Immature natural killer cell (primary cell): ENCODE results near the gene PRICKLE4. TPM values are rescaled to one million over a fixed set of nuclear protein-coding genes. Genes with fewer than 3 reads are reported as not detected.

Source experiments
- DNase-seq, 3 donors: peaks; one replicate each; pipeline ENCODE4 v3.0.0; 2022; ENCODE audit warnings: mixed read lengths in 1 of 3
- H3K27ac Mint-ChIP-seq, 6 donors: one replicate each; pipeline ENCODE4 v1.8.0; 2020; ENCODE audit warnings: mixed read lengths in 6 of 6, mild to moderate bottlenecking in 5 of 6, inconsistent platforms in 4 of 6, moderate library complexity in 3 of 6
- H3K27me3 Mint-ChIP-seq, 3 donors: one replicate each; pipeline ENCODE4 v1.8.0; 2020 to 2021; ENCODE audit warnings: low read depth in 3 of 3, mild to moderate bottlenecking in 3 of 3, mixed read lengths in 3 of 3, moderate library complexity in 3 of 3, inconsistent platforms in 1 of 3
- H3K36me3 Mint-ChIP-seq, 3 donors: one replicate each; pipeline ENCODE4 v1.8.0; 2020; ENCODE audit warnings: mixed read lengths in 3 of 3, inconsistent platforms in 2 of 3, mild to moderate bottlenecking in 2 of 3
- H3K4me1 Mint-ChIP-seq, 2 donors: one replicate each; pipeline ENCODE4 v1.8.0; 2020; ENCODE audit warnings: inconsistent platforms in 2 of 2, mild to moderate bottlenecking in 2 of 2, mixed read lengths in 2 of 2, moderate library complexity in 1 of 2
- H3K4me3 Mint-ChIP-seq, 5 donors: one replicate each; pipeline ENCODE4 v1.8.0; 2020; ENCODE audit warnings: mild to moderate bottlenecking in 5 of 5, mixed read lengths in 5 of 5, inconsistent platforms in 3 of 5, moderate library complexity in 3 of 5
- H3K9me3 Mint-ChIP-seq, 6 donors: one replicate each; pipeline ENCODE4 v1.8.0; 2020; ENCODE audit warnings: mild to moderate bottlenecking in 6 of 6, mixed read lengths in 6 of 6, inconsistent platforms in 4 of 6, moderate library complexity in 3 of 6
- polyA plus RNA-seq, 3 donors: library from polyadenylated mRNA; unstranded; fragments of 300-500 nt; fragmentation: Illumina TruSeq; gene quantifications; one replicate each; pipeline ENCODE4 v1.2.3, GENCODE V29; 2021

The PRICKLE4 gene
- polyA plus RNA-seq, 3 donors from 2014 or later = not detected

GRCh38 chr6:41771058-41771983 is 9.3 kb upstream of the PRICKLE4 start:
- H3K27ac Mint-ChIP-seq = no peak overlapping the region

DNA sequence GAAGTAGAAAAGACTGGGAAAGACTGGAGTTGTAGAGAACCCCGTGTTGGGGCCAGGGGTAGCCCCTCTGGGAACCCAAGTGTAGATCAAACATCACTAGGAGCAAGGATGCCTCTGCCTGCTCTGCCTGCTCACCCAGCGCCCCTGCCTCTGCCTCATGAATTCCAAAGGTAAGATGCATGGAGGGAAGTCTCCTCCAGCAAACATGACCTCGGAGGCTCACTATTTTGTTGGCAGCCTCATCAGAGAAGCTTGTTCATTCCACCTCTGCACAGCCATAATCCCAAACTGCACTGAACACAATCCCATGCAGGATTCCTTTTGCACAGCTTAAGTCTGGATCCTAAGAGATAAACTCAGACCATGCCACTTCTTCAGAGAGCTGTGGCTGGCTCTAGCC is 5.7 kb upstream of the PRICKLE4 start:
- Mint-ChIP-seq H3K36me3 (peaks cover 10 to 33% (median 16%) of the 10 kb centered on the region in 3 donors), H3K27me3 (peaks cover 0 to 1% (median 0%) of the 10 kb centered on the region in 3 donors), H3K4me3 (no peak overlapping the region), H3K4me1 (peaks cover 6 to 14% of the 10 kb centered on the region in 2 donors), H3K9me3 (no peaks in the 10 kb centered on the region), H3K27ac (no peak overlapping the region)
- no peak for DNase-seq

More at GRCh38 chr6:41771058-41771983, 9.3 kb upstream of the PRICKLE4 start:
- H3K4me1 Mint-ChIP-seq = peaks cover 11 to 12% of the 10 kb centered on the region in 2 donors
- peaks cover 10 to 28% (median 16%) of the 10 kb centered on the region in 3 donors for H3K36me3 Mint-ChIP-seq
- no peak for DNase-seq
- H3K9me3 Mint-ChIP-seq = no peaks in the 10 kb centered on the region
- no peaks in the 10 kb centered on the region for H3K27me3 Mint-ChIP-seq
- H3K4me3 Mint-ChIP-seq = no peak overlapping the region

DNA sequence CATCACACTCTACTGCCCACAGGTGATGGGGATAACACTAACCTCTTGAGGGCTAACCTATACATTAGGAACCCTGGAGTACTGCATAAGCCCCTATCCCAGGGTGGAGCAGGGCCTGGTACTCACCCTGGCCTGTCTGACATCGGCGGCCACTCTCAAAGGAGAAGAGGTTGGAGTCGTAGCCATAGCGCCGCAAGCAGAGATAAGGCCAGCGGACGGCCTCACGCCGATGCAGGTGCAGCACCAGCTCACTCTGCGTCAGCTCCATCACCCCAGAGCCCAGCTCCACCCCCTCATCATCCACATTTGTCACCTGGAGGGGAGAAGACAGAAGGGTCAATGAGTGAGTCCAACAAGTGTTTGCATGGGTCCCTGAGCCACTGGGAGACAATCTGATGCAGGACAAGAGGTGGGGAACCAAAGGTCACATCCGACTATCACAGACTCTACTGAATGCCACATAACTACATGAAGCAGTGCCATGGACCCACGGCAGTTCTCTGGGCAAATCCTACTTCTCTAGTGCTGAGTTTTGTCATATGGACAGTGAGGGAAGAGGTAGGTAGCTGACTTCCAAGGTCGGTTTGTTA is 5.2 kb upstream of the PRICKLE4 start:
- Mint-ChIP-seq H3K9me3 (no peaks in the 10 kb centered on the region), H3K27ac (no peak overlapping the region), H3K36me3 (peaks cover 10 to 33% (median 16%) of the 10 kb centered on the region in 3 donors), H3K4me1 (peaks cover 6 to 14% of the 10 kb centered on the region in 2 donors), H3K27me3 (peaks cover 0 to 1% (median 0%) of the 10 kb centered on the region in 3 donors), H3K4me3 (no peak overlapping the region)
- no peak for DNase-seq

DNA sequence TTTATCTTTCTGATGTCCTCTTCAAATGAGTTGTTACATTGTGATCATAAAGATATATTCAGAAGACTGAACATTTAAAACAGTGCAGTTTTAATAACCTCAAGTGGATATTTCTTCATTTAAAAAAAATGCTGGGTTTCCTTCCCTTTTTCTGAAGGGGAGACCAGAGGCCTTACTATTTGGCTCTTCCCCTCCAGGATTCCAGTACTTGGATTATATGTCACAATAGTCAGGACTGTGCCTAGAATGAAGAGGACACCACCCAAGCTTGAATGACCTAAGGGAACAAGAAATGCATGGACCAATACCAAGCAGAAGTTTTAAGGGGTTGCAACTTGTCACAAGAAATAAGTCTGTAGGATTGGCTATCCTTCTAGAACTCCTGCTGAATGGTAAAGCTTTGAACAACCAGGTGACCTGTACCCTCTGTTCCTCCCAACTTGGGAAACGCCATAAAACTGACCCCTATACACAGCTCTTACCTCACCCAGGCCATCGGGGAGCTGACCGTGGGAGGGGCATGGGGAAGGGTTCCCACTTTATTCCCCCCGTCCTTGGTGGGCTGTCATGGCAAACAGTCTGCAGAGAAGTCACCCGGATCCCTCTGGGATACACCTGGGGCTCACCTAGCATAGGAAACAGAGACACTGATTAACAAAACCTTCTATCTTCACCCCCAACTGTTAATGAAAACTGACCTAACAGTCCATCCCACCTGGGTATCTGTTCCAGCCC is 2.9 kb upstream of the PRICKLE4 start:
- Mint-ChIP-seq H3K9me3 (no peaks in the 10 kb centered on the region), H3K36me3 (peaks cover under 1 to 19% (median 12%) of the 10 kb centered on the region in 3 donors), H3K4me1 (peaks cover 10 to 21% of the 10 kb centered on the region in 2 donors), H3K27ac (no peak overlapping the region), H3K4me3 (peak overlapping the region in 3 of 5 donors; percentile 3 to 83 (median 46)), H3K27me3 (peaks cover 1 to 3% (median 2%) of the 10 kb centered on the region in 3 donors)
- DNase-seq = no peak

DNA sequence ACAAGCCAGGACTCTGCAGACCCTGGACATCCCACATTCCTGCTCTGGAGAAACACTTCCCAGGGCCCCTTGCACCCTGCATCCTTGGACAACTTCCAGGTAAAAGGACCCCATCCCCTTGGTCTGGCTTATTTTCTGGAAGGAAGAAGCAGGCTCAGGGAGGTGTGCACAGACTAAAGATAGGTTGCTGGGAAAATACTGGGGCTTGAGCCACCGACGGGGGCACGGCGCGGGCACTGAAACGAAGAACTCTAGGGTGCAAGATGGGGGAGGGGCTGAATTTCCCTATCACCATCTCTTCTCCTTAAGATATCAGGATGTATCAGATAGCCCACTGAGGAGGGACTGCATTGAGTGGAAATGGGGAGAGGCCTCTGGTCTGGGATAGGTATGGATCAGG is 1.7 kb upstream of the PRICKLE4 start:
- Mint-ChIP-seq H3K27ac (peak overlapping the region in 3 of 6 donors; percentile 78 to 87 (median 86)), H3K4me3 (peak overlapping the region; percentile 83 to 92 (median 87)), H3K36me3 (peaks cover 0 to 19% (median 12%) of the 10 kb centered on the region in 3 donors), H3K4me1 (peaks cover 10 to 21% of the 10 kb centered on the region in 2 donors), H3K9me3 (no peaks in the 10 kb centered on the region), H3K27me3 (peaks cover 1 to 3% (median 2%) of the 10 kb centered on the region in 3 donors)
- DNase-seq = no peak

- H3K27ac Mint-ChIP-seq = peak overlapping the region in 5 of 6 donors; percentile 61 to 87 (median 78)
- H3K27me3 Mint-ChIP-seq = peaks cover 1 to 3% (median 2%) of the 10 kb centered on the region in 3 donors
- H3K4me3 Mint-ChIP-seq = peak overlapping the region; percentile 83 to 92 (median 87)
- H3K4me1 Mint-ChIP-seq = peaks cover 10 to 21% of the 10 kb centered on the region in 2 donors
- H3K36me3 Mint-ChIP-seq = peaks cover 0 to 16% (median 9%) of the 10 kb centered on the region in 3 donors
- no peak for DNase-seq
- no peaks in the 10 kb centered on the region for H3K9me3 Mint-ChIP-seq
Measured at GRCh38 chr6:41779336-41779735, 1.2 kb upstream of the PRICKLE4 start.

DNA sequence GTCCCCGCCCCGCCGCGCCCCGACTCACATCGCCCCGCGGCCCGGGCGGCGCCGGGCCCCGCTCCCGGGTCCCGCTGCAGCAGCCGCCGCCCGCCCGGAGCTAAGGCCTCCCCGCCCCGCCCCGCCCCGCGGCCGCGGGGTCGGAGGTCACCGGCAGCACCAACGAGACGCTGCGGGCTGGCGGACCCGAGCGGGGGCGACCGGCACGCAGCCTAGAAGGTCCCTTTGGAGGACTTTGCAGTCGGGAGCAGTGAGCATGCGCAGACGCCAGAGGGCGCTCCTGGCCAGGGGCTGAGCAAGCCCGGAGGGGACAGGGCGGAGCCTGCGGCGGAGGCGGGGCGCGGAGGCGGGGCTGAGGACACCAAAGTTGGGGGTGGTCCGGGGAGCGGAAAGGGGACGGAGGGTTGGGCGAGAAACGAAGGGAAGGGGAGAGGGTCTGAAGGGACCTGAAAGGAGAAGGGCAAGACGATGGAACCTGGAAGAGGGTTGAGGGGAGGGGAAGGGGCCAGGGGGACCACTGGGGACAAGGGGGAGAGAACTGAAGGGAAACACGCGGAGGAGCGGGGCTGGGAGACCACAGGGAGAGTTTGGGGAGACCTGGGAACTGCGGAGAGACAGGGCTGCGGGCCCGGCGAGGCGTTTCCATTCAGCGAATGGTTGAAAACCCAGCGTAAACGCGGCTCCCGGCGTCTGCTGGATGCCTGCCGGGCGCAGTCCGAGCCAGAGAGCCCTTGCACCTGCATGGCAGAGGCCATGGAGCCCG is 613 bp upstream of the PRICKLE4 start, which contains the start of gene FRS3:
TSS of gene FRS3 (minus strand) at position 113 of the 763 bp plus-strand sequence. CDS start 2,913 bp downstream, outside the sequence.
- H3K27me3 Mint-ChIP-seq = peaks cover 1 to 3% (median 2%) of the 10 kb centered on the region in 3 donors
- H3K9me3 Mint-ChIP-seq = no peaks in the 10 kb centered on the region
- peak within 1 kb of the TSS; percentile 83 to 92 (median 89) for H3K4me3 Mint-ChIP-seq
- DNase-seq = peak; percentile 98
- H3K36me3 Mint-ChIP-seq = peaks cover 0 to 9% (median 3%) of the 10 kb centered on the region in 3 donors
- H3K27ac Mint-ChIP-seq = peak within 1 kb of the TSS in 5 of 6 donors; percentile 61 to 87 (median 78)
- H3K4me1 Mint-ChIP-seq = peaks cover 10 to 21% of the 10 kb centered on the region in 2 donors

- DNase-seq = no peak
- Mint-ChIP-seq H3K36me3 (peaks cover 0 to 5% (median 0%) of the 10 kb centered on the region in 3 donors), H3K27me3 (peaks cover 3 to 4% (median 3%) of the 10 kb centered on the region in 3 donors), H3K9me3 (no peaks in the 10 kb centered on the region), H3K27ac (no peak overlapping the region), H3K4me3 (peak overlapping the region; percentile 62 to 81 (median 69)), H3K4me1 (peaks cover 11 to 21% of the 10 kb centered on the region in 2 donors)
Measured at GRCh38 chr6:41781366-41781730, 766 bp downstream of the PRICKLE4 start.

- Mint-ChIP-seq H3K27me3 (peaks cover 5 to 16% (median 9%) of the 10 kb centered on the region in 3 donors), H3K9me3 (no peaks in the 10 kb centered on the region), H3K27ac (no peak overlapping the region), H3K4me3 (no peak overlapping the region), H3K4me1 (peaks cover 15 to 22% of the 10 kb centered on the region in 2 donors), H3K36me3 (no peaks in the 10 kb centered on the region)
- DNase-seq = no peak
Measured at GRCh38 chr6:41783106-41783780, 2.7 kb downstream of the PRICKLE4 start.

GRCh38 chr6:41784581-41785171 is 4.1 kb downstream of the PRICKLE4 start:
- H3K27ac Mint-ChIP-seq = peak overlapping the region in 1 of 6 donors; percentile 41
- H3K36me3 Mint-ChIP-seq = peaks cover 0 to 4% (median 2%) of the 10 kb centered on the region in 3 donors
- H3K27me3 Mint-ChIP-seq = peaks cover 5 to 16% (median 9%) of the 10 kb centered on the region in 3 donors
- H3K4me1 Mint-ChIP-seq = peaks cover 19% of the 10 kb centered on the region in 2 donors
- no peak for DNase-seq
- H3K4me3 Mint-ChIP-seq = peak overlapping the region; percentile 37 to 93 (median 40)
- no peaks in the 10 kb centered on the region for H3K9me3 Mint-ChIP-seq

GRCh38 chr6:41785254-41785653 is 4.7 kb downstream of the PRICKLE4 start:
- Mint-ChIP-seq H3K27ac (peak overlapping the region in 1 of 6 donors; percentile 41), H3K4me3 (peak overlapping the region in 4 of 5 donors; percentile 40 to 93 (median 71)), H3K27me3 (peaks cover 5 to 16% (median 9%) of the 10 kb centered on the region in 3 donors), H3K36me3 (peaks cover 0 to 6% (median 4%) of the 10 kb centered on the region in 3 donors), H3K9me3 (no peaks in the 10 kb centered on the region), H3K4me1 (peaks cover 21% of the 10 kb centered on the region in 2 donors)
- no peak for DNase-seq
